GM10248 (cell line): Measurements from ENCODE around the gene PRSS33.

Experiments
- CTCF ChIA-PET: fragments of 300-600 bp; sonication (Branson Sonifier 250); formaldehyde crosslinking; extraction: SDS; loops from one replicate; lab custom pipeline; 2021; ENCODE audit warnings: antibody characterized with exemption; lab: Yijun Ruan, JAX
- POLR2A ChIA-PET: fragments of 350-650 bp; sonication (Branson Sonifier 250); formaldehyde crosslinking; extraction: SDS; loops from one replicate; lab custom pipeline; 2020; ENCODE audit warnings: antibody characterized with exemption; lab: Yijun Ruan, JAX
- DNase-seq: peaks from one replicate; pipeline ENCODE4 v3.0.0; 2012; ENCODE audit errors: extremely low spot score
- TF ChIP-seq, protein P1 (sequence below): IDR thresholded peaks from 2 replicates; pipeline ENCODE4 v1.5.1; 2012; ENCODE audit warnings: mild to moderate bottlenecking, low read depth; ENCODE audit errors: extremely low read depth, missing control alignments, control extremely low read depth

PRSS33 gene

DNA sequence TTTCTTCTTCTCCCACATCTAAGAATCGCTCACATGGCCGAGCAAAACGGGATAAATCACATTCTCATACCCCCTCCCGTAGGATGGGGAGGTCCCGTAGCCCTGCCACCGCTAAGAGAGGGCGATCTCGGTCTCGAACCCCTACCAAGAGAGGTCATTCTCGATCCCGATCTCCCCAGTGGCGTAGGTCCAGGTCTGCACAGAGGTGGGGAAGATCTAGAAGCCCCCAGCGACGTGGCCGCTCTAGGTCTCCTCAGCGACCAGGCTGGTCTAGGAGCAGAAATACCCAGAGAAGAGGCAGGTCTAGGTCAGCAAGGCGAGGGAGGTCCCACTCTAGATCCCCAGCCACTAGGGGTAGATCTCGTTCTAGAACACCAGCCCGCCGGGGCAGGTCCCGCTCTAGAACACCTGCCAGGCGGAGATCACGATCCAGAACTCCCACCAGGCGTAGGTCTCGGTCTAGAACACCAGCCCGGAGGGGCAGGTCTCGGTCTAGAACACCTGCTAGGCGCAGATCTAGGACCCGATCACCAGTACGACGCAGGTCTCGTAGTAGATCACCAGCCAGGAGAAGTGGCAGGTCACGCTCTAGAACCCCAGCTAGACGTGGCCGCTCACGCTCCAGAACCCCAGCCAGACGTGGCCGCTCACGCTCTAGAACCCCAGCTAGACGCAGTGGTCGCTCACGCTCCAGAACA lies 25.3 kb downstream of the PRSS33 start:
- TF ChIP-seq, protein P1, sequence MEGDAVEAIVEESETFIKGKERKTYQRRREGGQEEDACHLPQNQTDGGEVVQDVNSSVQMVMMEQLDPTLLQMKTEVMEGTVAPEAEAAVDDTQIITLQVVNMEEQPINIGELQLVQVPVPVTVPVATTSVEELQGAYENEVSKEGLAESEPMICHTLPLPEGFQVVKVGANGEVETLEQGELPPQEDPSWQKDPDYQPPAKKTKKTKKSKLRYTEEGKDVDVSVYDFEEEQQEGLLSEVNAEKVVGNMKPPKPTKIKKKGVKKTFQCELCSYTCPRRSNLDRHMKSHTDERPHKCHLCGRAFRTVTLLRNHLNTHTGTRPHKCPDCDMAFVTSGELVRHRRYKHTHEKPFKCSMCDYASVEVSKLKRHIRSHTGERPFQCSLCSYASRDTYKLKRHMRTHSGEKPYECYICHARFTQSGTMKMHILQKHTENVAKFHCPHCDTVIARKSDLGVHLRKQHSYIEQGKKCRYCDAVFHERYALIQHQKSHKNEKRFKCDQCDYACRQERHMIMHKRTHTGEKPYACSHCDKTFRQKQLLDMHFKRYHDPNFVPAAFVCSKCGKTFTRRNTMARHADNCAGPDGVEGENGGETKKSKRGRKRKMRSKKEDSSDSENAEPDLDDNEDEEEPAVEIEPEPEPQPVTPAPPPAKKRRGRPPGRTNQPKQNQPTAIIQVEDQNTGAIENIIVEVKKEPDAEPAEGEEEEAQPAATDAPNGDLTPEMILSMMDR = no peak
- POLR2A ChIA-PET = interaction anchor here (0.8 kb wide), 1 partner anchor 9 kb away, joined by 4 read pairs; the partner anchor contains the start of gene SRRM2
- no peak for DNase-seq
- CTCF ChIA-PET = no interaction called here

DNA sequence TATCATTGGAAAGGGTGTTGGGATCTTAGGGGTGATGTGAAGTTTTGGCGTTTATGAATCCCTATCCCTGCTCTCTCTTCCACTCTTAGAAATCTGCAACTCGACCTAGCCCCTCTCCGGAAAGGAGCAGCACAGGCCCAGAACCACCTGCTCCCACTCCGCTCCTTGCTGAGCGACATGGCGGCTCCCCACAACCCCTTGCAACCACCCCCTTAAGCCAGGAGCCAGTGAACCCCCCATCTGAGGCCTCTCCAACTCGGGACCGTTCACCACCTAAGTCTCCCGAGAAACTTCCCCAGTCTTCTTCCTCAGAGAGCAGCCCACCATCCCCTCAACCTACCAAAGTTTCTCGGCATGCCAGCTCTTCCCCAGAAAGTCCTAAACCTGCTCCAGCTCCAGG lies 25.9 kb downstream of the PRSS33 start:
- CTCF ChIA-PET = no interaction called here
- DNase-seq = no peak
- POLR2A ChIA-PET = no interaction called here
- TF ChIP-seq, protein P1 = no peak

DNA sequence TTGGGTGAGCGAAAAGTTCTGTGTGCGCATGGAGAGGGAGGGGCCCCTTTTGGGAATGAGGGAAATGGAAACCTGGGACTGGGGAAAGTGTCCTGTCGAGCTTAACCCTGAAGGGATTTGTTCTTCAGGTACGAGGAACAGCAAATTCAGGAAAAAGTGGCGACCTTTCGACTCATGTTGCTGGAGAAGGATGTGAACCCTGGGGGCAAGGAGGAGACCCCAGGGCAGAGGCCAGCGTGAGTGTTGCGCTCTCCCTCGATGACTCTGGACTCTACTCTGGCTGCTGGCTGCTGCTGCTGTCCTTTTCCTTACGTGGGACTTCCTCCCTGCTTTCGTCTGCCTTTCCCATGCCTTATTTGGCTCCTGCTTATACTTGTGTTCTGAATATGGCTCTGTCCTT lies 30.0 kb downstream of the PRSS33 start:
- POLR2A ChIA-PET = interaction anchor here (1.0 to 1.2 kb wide), 2 partner anchors 11 to 13 kb away, joined by 3 to 7 read pairs; no protein-coding TSS in a partner anchor
- CTCF ChIA-PET = interaction anchor here (1.0 to 1.4 kb wide), 3 partner anchors 17 to 87 kb away, joined by 3 to 5 read pairs (median 4); no protein-coding TSS in a partner anchor
- no peak for DNase-seq
- TF ChIP-seq, protein P1 = no peak

DNA sequence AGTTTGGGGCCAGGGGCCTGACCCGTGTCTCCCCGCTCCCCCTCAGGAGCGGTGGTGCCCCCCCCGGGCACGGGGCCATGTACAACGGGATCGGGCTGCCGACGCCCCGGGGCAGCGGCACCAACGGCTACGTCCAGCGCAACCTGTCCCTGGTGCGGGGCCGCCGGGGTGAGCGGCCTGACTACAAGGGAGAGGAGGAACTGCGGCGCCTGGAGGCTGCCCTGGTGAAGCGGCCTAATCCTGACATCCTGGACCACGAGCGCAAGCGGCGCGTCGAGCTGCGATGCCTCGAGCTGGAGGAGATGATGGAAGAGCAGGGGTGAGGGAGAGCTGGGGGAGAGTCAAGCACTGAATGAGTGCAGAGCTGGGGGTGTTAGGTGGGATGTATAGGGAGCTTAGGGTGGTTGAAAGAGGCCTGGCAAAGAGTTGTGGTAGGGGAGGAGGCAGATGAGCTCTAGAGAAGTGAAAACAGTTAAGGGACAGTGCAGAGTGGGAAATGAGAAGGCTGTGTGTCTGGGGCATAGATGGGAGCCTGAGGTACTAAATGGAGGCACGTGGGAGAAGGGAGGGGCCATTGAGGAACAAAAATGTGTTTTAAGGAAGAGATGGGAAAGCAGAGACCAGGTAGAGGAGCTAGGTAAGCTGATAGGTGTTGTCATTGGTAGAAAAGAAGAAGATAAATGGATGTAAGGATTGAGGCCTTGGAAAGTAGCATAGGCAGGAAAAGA lies 30.9 kb downstream of the PRSS33 start:
- DNase-seq = no peak
- TF ChIP-seq, protein P1 = no peak
- CTCF ChIA-PET = interaction anchor here (1.4 kb wide), 1 partner anchor 17 kb away, joined by 5 read pairs; no protein-coding TSS in a partner anchor
- POLR2A ChIA-PET = interaction anchor here (0.8 kb wide), 2 partner anchors 12 to 16 kb away, joined by 3 read pairs; no protein-coding TSS in a partner anchor

DNA sequence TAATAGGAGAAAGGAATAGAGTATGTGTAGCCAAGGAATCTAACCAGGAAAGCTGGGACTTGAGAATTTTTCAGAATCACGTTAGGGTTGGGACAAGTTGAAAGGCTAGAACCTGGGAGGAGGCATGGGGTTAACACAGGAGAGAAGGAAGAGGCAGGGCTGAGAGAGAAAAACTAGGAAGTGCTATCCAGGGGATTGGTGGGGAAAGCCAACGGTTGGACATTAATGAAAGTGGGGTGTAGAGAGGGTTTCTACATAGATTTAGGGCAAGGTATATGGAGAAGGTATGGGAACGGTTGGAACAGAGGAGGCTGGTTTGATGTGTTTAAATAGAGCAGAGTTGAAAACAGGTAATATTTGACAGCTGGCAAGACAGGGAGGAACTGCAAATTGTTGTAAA lies 32.2 kb downstream of the PRSS33 start:
- POLR2A ChIA-PET = no interaction called here
- TF ChIP-seq, protein P1 = no peak
- CTCF ChIA-PET = no interaction called here
- DNase-seq = no peak

DNA sequence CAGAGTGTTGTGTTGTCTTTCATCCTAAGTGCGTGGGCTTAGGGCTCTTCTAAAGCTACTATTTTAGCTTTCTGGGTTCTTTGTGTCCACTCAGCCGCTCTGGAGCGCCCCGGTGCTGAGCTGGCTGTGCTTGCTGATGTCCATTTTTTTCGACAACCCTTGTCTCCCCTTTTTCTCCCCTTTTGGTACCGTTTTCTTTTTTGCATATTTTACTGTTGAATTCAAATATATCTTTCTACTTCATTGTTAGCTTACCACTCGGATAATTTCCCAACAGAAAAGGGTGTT lies 33.7 kb downstream of the PRSS33 start:
- CTCF ChIA-PET = interaction anchor here (1.3 to 1.8 kb wide), 2 partner anchors 13 to 115 kb away, joined by 4 to 6 read pairs; no protein-coding TSS in a partner anchor
- DNase-seq = no peak
- POLR2A ChIA-PET = interaction anchor here (0.7 to 1.4 kb wide), 3 partner anchors 9 to 152 kb away, joined by 3 to 4 read pairs (median 4); no protein-coding TSS in a partner anchor

More for the DNA sequence above, 33.7 kb downstream of the PRSS33 start:
- TF ChIP-seq, protein P1 = peak; percentile 3
